K562 (cell line): ENCODE data around the gene PRPSAP1. TPM values are rescaled to one million over a fixed set of nuclear protein-coding genes. Genes with fewer than 3 reads are reported as not detected.

Experiments
- ATF7 ChIP-seq: fragments of 450-650 bp; IDR thresholded peaks from 2 replicates; pipeline ENCODE4 v1.7.1; 2014; ENCODE audit warnings: mild to moderate bottlenecking, moderate library complexity
- MAFG ChIP-seq: fragments of 450-650 bp; conservative IDR thresholded peaks from 2 replicates; pipeline ENCODE4 v1.6.1; 2016; ENCODE audit warnings: missing genetic modification characterization, missing compliant biosample characterization
- SMAD4 ChIP-seq: fragments of 250-450 bp; sonication (Bioruptor Pico); conservative IDR thresholded peaks from 2 replicates; pipeline ENCODE4 v1.8.0; 2021; ENCODE audit warnings: inconsistent platforms, mild to moderate bottlenecking, moderate library complexity
- SMARCA4 ChIP-seq: fragments of 450-650 bp; IDR thresholded peaks from 2 replicates; pipeline ENCODE4 v1.6.1; 2016
- ZBTB7A ChIP-seq: IDR thresholded peaks from 2 replicates; pipeline ENCODE4 v1.6.1; 2011; ENCODE audit warnings: low read depth, mild to moderate bottlenecking, low read length, moderate library complexity, borderline replicate concordance; ENCODE audit not compliant: control insufficient read depth
- ZNF197 ChIP-seq: fragments of 200-800 bp; sonication (Bioruptor generic); IDR thresholded peaks from 2 replicates; pipeline ENCODE4 v1.6.1; 2016; ENCODE audit warnings: low read depth, missing genetic modification characterization, missing compliant biosample characterization
- polyA plus RNA-seq, 8 experiments: library from polyadenylated mRNA; depleted of rRNA in 4 of 8; stranded (reverse) in 5 of 8; unstranded in 3 of 8; fragments of >200 nt; fragmentation: Nextera tagmentation in 2 of 8; fragmentation: Illumina TruSeq in 1 of 8; extraction: Ambion mirVana in 2 of 8; extraction: Trizol in 1 of 8; gene quantifications; 2 replicates each; pipeline versions ENCODE4 v1.2.1 to v1.2.3, GENCODE V29; 2011 to 2014; ENCODE audit warnings: inconsistent platforms in 1 of 8, missing spikeins in 1 of 8
- total RNA-seq, 7 experiments: library from RNA; depleted of rRNA in 6 of 7; stranded (reverse); fragments of >200 nt in 6 of 7; fragmentation: Illumina TruSeq in 2 of 7; extraction: Trizol in 2 of 7; gene quantifications; 2 replicates each; pipeline versions ENCODE4 v1.2.1 to v1.2.3, GENCODE V29; 2011 to 2021; ENCODE audit warnings: low replicate concordance in 1 of 7
- TF ChIP-seq, protein P1 (sequence below): IDR thresholded peaks from 2 replicates; pipeline ENCODE4 v1.6.1; 2012; ENCODE audit warnings: low read depth, low read length, improper control_type of control experiment, borderline replicate concordance
- TF ChIP-seq, protein P2 (sequence below), 2 experiments: fragments of 450-650 bp in 1 of 2; sonication (generic) in 1 of 2; formaldehyde crosslinking in 1 of 2; IDR thresholded peaks; 2 replicates each; pipeline versions ENCODE4 v1.7.1 to v1.9.0; 2016 to 2022; ENCODE audit warnings: inconsistent platforms in 1 of 2, mild to moderate bottlenecking in 1 of 2, missing genetic modification reagents in 1 of 2
- TF ChIP-seq, protein P3 (sequence below), 2 experiments: fragments of 450-650 bp; IDR thresholded peaks; 2 replicates each; pipeline ENCODE4 v1.6.1; 2018; ENCODE audit warnings: mild to moderate bottlenecking in 2 of 2, low read depth in 1 of 2; ENCODE audit not compliant: partially characterized antibody in 2 of 2

The PRPSAP1 gene
- total and polyA plus RNA-seq, 9 of the 15 experiments (the other 6 are each of a cell fraction or from before 2014, with no cell fraction given): 21.9 to 77.1 (median 40.8) TPM

DNA sequence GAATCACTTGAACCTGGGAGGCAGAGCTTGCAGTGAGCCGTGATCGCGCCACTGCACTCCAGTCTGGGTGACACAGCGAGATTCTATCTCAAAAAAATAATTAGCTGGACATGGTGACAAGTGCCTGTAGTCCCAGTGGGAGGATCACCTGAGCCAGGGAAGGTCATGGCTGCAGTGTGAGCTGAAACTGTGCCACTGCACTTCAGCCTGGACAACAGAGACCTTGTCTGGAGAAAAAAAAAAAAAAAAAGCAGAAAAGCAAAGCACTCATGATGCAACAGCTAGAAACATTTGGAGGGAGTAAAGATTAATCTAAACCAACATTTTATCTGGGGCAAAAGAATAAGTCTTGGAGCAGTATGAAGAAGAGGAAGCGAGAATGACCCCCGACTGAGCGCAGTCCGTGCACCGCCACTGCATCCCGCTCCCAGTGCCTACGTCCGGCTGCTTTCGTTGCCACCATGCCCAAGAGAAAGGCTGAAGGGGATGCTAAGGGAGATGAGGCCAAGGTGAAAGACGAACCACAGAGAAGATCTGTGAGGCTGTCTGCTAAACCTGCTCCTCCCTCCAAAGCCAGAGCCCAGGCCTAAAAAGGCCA is 8.2 kb downstream of the PRPSAP1 start (continued):
- TF ChIP-seq, protein P1, sequence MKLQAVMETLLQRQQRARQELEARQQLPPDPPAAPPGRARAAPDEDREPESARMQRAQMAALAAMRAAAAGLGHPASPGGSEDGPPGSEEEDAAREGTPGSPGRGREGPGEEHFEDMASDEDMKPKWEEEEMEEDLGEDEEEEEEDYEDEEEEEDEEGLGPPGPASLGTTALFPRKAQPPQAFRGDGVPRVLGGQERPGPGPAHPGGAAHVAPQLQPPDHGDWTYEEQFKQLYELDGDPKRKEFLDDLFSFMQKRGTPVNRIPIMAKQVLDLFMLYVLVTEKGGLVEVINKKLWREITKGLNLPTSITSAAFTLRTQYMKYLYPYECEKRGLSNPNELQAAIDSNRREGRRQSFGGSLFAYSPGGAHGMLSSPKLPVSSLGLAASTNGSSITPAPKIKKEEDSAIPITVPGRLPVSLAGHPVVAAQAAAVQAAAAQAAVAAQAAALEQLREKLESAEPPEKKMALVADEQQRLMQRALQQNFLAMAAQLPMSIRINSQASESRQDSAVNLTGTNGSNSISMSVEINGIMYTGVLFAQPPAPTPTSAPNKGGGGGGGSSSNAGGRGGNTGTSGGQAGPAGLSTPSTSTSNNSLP: no peak
- TF ChIP-seq ZNF197 (CRISPR knock-in tag) (0 out of 2 replicates have a peak, but pooled peaks have one; percentile 28), ATF7 (peak; percentile 85), SMAD4 (peak; percentile 78), MAFG (tag) (peak; percentile 76), ZBTB7A (no peak), SMARCA4 (peak; percentile 85)
- TF ChIP-seq, protein P2, sequence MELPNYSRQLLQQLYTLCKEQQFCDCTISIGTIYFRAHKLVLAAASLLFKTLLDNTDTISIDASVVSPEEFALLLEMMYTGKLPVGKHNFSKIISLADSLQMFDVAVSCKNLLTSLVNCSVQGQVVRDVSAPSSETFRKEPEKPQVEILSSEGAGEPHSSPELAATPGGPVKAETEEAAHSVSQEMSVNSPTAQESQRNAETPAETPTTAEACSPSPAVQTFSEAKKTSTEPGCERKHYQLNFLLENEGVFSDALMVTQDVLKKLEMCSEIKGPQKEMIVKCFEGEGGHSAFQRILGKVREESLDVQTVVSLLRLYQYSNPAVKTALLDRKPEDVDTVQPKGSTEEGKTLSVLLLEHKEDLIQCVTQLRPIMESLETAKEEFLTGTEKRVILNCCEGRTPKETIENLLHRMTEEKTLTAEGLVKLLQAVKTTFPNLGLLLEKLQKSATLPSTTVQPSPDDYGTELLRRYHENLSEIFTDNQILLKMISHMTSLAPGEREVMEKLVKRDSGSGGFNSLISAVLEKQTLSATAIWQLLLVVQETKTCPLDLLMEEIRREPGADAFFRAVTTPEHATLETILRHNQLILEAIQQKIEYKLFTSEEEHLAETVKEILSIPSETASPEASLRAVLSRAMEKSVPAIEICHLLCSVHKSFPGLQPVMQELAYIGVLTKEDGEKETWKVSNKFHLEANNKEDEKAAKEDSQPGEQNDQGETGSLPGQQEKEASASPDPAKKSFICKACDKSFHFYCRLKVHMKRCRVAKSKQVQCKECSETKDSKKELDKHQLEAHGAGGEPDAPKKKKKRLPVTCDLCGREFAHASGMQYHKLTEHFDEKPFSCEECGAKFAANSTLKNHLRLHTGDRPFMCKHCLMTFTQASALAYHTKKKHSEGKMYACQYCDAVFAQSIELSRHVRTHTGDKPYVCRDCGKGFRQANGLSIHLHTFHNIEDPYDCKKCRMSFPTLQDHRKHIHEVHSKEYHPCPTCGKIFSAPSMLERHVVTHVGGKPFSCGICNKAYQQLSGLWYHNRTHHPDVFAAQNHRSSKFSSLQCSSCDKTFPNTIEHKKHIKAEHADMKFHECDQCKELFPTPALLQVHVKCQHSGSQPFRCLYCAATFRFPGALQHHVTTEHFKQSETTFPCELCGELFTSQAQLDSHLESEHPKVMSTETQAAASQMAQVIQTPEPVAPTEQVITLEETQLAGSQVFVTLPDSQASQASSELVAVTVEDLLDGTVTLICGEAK (IDR thresholded peaks at IDR 0.05): 0 out of 2 replicates have a peak, but pooled peaks have one; percentile 22
- TF ChIP-seq, protein P2 (CRISPR knock-in tag; IDR thresholded peaks at IDR 0.05): no peak
- TF ChIP-seq, protein P3, sequence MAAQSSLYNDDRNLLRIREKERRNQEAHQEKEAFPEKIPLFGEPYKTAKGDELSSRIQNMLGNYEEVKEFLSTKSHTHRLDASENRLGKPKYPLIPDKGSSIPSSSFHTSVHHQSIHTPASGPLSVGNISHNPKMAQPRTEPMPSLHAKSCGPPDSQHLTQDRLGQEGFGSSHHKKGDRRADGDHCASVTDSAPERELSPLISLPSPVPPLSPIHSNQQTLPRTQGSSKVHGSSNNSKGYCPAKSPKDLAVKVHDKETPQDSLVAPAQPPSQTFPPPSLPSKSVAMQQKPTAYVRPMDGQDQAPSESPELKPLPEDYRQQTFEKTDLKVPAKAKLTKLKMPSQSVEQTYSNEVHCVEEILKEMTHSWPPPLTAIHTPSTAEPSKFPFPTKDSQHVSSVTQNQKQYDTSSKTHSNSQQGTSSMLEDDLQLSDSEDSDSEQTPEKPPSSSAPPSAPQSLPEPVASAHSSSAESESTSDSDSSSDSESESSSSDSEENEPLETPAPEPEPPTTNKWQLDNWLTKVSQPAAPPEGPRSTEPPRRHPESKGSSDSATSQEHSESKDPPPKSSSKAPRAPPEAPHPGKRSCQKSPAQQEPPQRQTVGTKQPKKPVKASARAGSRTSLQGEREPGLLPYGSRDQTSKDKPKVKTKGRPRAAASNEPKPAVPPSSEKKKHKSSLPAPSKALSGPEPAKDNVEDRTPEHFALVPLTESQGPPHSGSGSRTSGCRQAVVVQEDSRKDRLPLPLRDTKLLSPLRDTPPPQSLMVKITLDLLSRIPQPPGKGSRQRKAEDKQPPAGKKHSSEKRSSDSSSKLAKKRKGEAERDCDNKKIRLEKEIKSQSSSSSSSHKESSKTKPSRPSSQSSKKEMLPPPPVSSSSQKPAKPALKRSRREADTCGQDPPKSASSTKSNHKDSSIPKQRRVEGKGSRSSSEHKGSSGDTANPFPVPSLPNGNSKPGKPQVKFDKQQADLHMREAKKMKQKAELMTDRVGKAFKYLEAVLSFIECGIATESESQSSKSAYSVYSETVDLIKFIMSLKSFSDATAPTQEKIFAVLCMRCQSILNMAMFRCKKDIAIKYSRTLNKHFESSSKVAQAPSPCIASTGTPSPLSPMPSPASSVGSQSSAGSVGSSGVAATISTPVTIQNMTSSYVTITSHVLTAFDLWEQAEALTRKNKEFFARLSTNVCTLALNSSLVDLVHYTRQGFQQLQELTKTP (IDR thresholded peaks at IDR 0.05; ENCODE audit: low read depth in 1 of 2, partially characterized antibody in 2 of 2): peak in 1 of 2 experiments; percentile 61
